Common myeloid progenitor, CD34-positive (primary cell): ENCODE measurements around the gene RIT2.

Experiments
- CTCF ChIA-PET: fragments of 350-600 bp; sonication (Branson Sonifier 250); formaldehyde crosslinking; loops from one replicate; lab custom pipeline; 2021; ENCODE audit warnings: antibody characterized with exemption; lab: Charles Lee
- POLR2A ChIA-PET: fragments of 350-600 bp; sonication (Branson Sonifier 250); formaldehyde crosslinking; loops from one replicate; lab custom pipeline; 2021; ENCODE audit warnings: antibody characterized with exemption; lab: Charles Lee
- DNase-seq, 3 donors: peaks; one replicate each; pipeline versions ENCODE4 v3.0.0 to v3.0.0-alpha.2; 2013
- H3K27ac ChIP-seq, 2 experiments: 1 replicate in 1 of 2; 2 replicates in 1 of 2; pipeline ENCODE4 v1.7.0; 2013; ENCODE audit warnings: inconsistent platforms in 2 of 2, low read length in 2 of 2, mild to moderate bottlenecking in 2 of 2, low read depth in 1 of 2, moderate library complexity in 1 of 2; ENCODE audit not compliant: severe bottlenecking in 2 of 2, insufficient read depth in 1 of 2, poor library complexity in 1 of 2
- H3K27me3 ChIP-seq, 5 experiments: replicated peaks in 2 of 5; 1 replicate in 3 of 5; 2 replicates in 2 of 5; pipeline versions ENCODE4 v1.6.1 to v1.7.0; 2013; ENCODE audit warnings: low read length in 4 of 5, mild to moderate bottlenecking in 2 of 5, moderate library complexity in 2 of 5, inconsistent platforms in 1 of 5; ENCODE audit not compliant: insufficient read depth in 5 of 5, control insufficient read depth in 4 of 5
- H3K36me3 ChIP-seq, 4 experiments: 1 replicate in 2 of 4; 2 replicates in 2 of 4; pipeline versions ENCODE4 v1.6.1 to v1.7.0; 2013; ENCODE audit warnings: low read length in 3 of 4, control low read depth in 1 of 4, mild to moderate bottlenecking in 1 of 4; ENCODE audit not compliant: control insufficient read depth in 4 of 4, insufficient read depth in 4 of 4
- H3K4me1 ChIP-seq, 4 experiments: 1 replicate in 3 of 4; 2 replicates in 1 of 4; pipeline versions ENCODE4 v1.6.1 to v1.7.1; 2013; ENCODE audit warnings: low read length in 3 of 4, mild to moderate bottlenecking in 3 of 4, control low read depth in 1 of 4, inconsistent platforms in 1 of 4, moderate library complexity in 1 of 4; ENCODE audit not compliant: control insufficient read depth in 4 of 4, insufficient read depth in 4 of 4; ENCODE audit errors: control extremely low read depth in 1 of 4
- H3K4me3 ChIP-seq, 7 experiments: 1 replicate in 4 of 7; 2 replicates in 3 of 7; pipeline versions ENCODE4 v1.5.1 to v1.7.0; 2013; ENCODE audit warnings: mild to moderate bottlenecking in 7 of 7, low read length in 6 of 7, moderate library complexity in 6 of 7, inconsistent platforms in 2 of 7, low read depth in 2 of 7, control low read depth in 1 of 7; ENCODE audit not compliant: insufficient read depth in 4 of 7, control insufficient read depth in 1 of 7; ENCODE audit errors: extremely low read depth in 1 of 7
- H3K9me3 ChIP-seq, 5 experiments: 1 replicate in 4 of 5; 2 replicates in 1 of 5; pipeline versions ENCODE4 v1.6.1 to v1.7.1; 2013; ENCODE audit warnings: low read length in 4 of 5, mild to moderate bottlenecking in 2 of 5, inconsistent platforms in 1 of 5, low read depth in 1 of 5, moderate library complexity in 1 of 5; ENCODE audit not compliant: control insufficient read depth in 4 of 5, insufficient read depth in 2 of 5; ENCODE audit errors: control extremely low read depth in 1 of 5
- WGBS: methylation state at CpG from one replicate; pipeline ENCODE4 v1.1.5; 2013; ENCODE audit not compliant: insufficient coverage; 5-methylcytosine and 5-hydroxymethylcytosine counted together

RIT2 gene

GRCh38 chr18:43122955-43123354, 7.5 kb upstream of the RIT2 start:
- H3K27ac ChIP-seq: no peak overlapping the region
- H3K36me3 ChIP-seq: no peaks in the 10 kb centered on the region
- DNase-seq: no peak
- ChIA-PET POLR2A (no interaction called here), CTCF (no interaction called here)
- no peaks in the 10 kb centered on the region for H3K27me3 ChIP-seq
- no peaks in the 10 kb centered on the region for H3K9me3 ChIP-seq
- H3K4me1 ChIP-seq: no peaks in the 10 kb centered on the region
- no peak overlapping the region for H3K4me3 ChIP-seq

GRCh38 chr18:43116699-43117294, 1.3 kb upstream of the RIT2 start:
- WGBS: no CpG with 5 or more reads among the region's 2 CpGs
- POLR2A ChIA-PET: no interaction called here
- Histone ChIP-seq H3K9me3 (no peaks in the 10 kb centered on the region), H3K27ac (no peak overlapping the region), H3K36me3 (no peaks in the 10 kb centered on the region), H3K4me1 (no peaks in the 10 kb centered on the region), H3K4me3 (no peak overlapping the region), H3K27me3 (peaks cover 0 to 2% (median 0%) of the 10 kb centered on the region in 5 experiments)
- CTCF ChIA-PET: no interaction called here
- no peak for DNase-seq

GRCh38 chr18:43113220-43113895, 2.1 kb downstream of the RIT2 start:
- Histone ChIP-seq H3K4me3 (no peak overlapping the region), H3K4me1 (no peaks in the 10 kb centered on the region), H3K27me3 (peaks cover 0 to 2% (median 0%) of the 10 kb centered on the region in 5 experiments), H3K36me3 (no peaks in the 10 kb centered on the region), H3K9me3 (no peaks in the 10 kb centered on the region), H3K27ac (no peak overlapping the region)
- DNase-seq: no peak
- no CpG with 5 or more reads among the region's 2 CpGs for WGBS
- CTCF ChIA-PET: no interaction called here
- POLR2A ChIA-PET: no interaction called here

GRCh38 chr18:43108882-43109281, 6.6 kb downstream of the RIT2 start:
- Histone ChIP-seq H3K4me1 (no peaks in the 10 kb centered on the region), H3K27me3 (no peaks in the 10 kb centered on the region), H3K4me3 (no peak overlapping the region), H3K36me3 (no peaks in the 10 kb centered on the region), H3K9me3 (no peaks in the 10 kb centered on the region), H3K27ac (no peak overlapping the region)
- ChIA-PET CTCF (no interaction called here), POLR2A (no interaction called here)
- WGBS: 45% methylated on average over 2 of the region's 4 CpGs
- no peak for DNase-seq

DNA sequence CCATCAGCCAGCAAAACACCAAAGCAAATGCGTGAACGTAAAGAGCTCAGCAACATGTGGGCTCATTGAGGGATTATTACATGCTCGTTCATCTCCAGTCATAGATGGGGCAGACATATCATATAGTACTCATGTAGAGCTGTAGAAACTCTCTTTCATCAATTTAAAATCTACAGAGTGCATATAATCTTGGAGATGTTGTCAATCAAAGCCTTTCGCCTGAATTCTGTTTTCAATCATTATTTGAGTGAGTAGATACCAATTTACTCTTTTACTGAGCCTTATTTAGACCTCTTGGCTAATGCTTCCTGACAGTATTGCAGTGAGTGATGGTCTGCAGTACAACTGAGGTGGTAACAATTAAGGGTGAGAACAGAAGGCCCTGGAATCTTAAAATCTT, 7.0 kb downstream of the RIT2 start:
- Histone ChIP-seq H3K4me3 (no peak overlapping the region), H3K27me3 (no peaks in the 10 kb centered on the region), H3K27ac (no peak overlapping the region), H3K36me3 (no peaks in the 10 kb centered on the region), H3K4me1 (no peaks in the 10 kb centered on the region), H3K9me3 (no peaks in the 10 kb centered on the region)
- ChIA-PET POLR2A (no interaction called here), CTCF (no interaction called here)
- WGBS: no CpG with 5 or more reads among the region's 4 CpGs
- DNase-seq: no peak

DNA sequence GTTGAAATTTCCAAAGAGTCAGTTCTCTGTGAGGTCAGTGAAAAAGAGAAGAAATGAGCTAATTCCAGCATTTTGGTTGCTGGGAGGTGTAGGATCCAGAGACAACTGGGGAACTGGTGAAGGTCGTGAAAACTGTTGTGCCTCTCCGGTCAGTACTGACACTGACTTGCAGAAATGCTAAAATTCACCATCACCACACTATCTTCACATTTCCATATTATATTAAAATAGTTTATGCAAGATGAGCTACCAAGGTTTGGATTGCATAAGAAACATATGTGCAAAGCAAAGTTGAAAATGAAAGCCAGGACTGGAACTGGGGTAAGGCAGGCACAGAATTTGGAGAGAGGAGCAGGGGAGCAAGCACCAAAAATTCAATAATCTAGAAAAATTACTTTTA, 21.8 kb downstream of the RIT2 start:
- Histone ChIP-seq H3K4me3 (no peak overlapping the region), H3K27ac (no peak overlapping the region), H3K27me3 (no peaks in the 10 kb centered on the region), H3K36me3 (no peaks in the 10 kb centered on the region), H3K4me1 (no peaks in the 10 kb centered on the region), H3K9me3 (peaks cover 0 to 2% (median 0%) of the 10 kb centered on the region in 5 experiments)
- CTCF ChIA-PET: no interaction called here
- POLR2A ChIA-PET: no interaction called here
- no CpG with 5 or more reads among the region's 2 CpGs for WGBS
- no peak for DNase-seq

GRCh38 chr18:43092539-43092938, 22.9 kb downstream of the RIT2 start:
- no peak for DNase-seq
- 67% methylated on average over 1 of the region's 5 CpGs for WGBS
- no peaks in the 10 kb centered on the region for H3K4me1 ChIP-seq
- H3K4me3 ChIP-seq: no peak overlapping the region
- ChIA-PET POLR2A (no interaction called here), CTCF (no interaction called here)
- no peaks in the 10 kb centered on the region for H3K27me3 ChIP-seq
- H3K9me3 ChIP-seq: peaks cover 0 to 2% (median 0%) of the 10 kb centered on the region in 5 experiments
- H3K27ac ChIP-seq: no peak overlapping the region
- H3K36me3 ChIP-seq: no peaks in the 10 kb centered on the region
